Loucy (cell line): Measurements from ENCODE around the gene ADGRD1.

Experiments
- H2AFZ ChIP-seq: fragments of 200-600 bp; sonication (generic); 2 replicates; pipeline ENCODE4 v1.6.0; 2016; ENCODE audit warnings: antibody characterized with exemption, mild to moderate bottlenecking, low read length, moderate library complexity
- H3F3A ChIP-seq: fragments of 200-600 bp; 2 replicates; pipeline ENCODE4 v1.6.0; 2016; ENCODE audit warnings: antibody characterized with exemption, low read depth, mild to moderate bottlenecking
- H3K27me3 ChIP-seq: fragments of 200-600 bp; sonication (generic); 2 replicates; pipeline ENCODE4 v1.6.1; 2014; ENCODE audit warnings: low read length, mild to moderate bottlenecking; ENCODE audit not compliant: insufficient read depth, poor library complexity, severe bottlenecking
- H3K36me3 ChIP-seq: fragments of 200-600 bp; sonication (generic); 2 replicates; pipeline ENCODE4 v1.6.1; 2016; ENCODE audit warnings: low read length; ENCODE audit not compliant: insufficient read depth
- H3K4me1 ChIP-seq: fragments of 200-600 bp; sonication (generic); 2 replicates; pipeline ENCODE4 v1.5.1; 2014; ENCODE audit warnings: low read length, mild to moderate bottlenecking; ENCODE audit not compliant: insufficient read depth, poor library complexity, severe bottlenecking
- H3K4me2 ChIP-seq: fragments of 200-600 bp; sonication (generic); 2 replicates; pipeline ENCODE4 v1.6.0; 2014; ENCODE audit warnings: antibody characterized with exemption, low read length, low read depth, mild to moderate bottlenecking; ENCODE audit not compliant: poor library complexity, severe bottlenecking
- H3K4me3 ChIP-seq: fragments of 200-600 bp; sonication (generic); 2 replicates; pipeline ENCODE4 v1.5.1; 2014; ENCODE audit warnings: low read length, mild to moderate bottlenecking, mixed read lengths; ENCODE audit not compliant: poor library complexity, severe bottlenecking
- H3K79me2 ChIP-seq: fragments of 200-600 bp; sonication (generic); 2 replicates; pipeline ENCODE4 v1.6.1; 2014; ENCODE audit warnings: low read length; ENCODE audit not compliant: insufficient read depth
- H3K9ac ChIP-seq: fragments of 200-600 bp; sonication (generic); 2 replicates; pipeline ENCODE4 v1.6.0; 2014; ENCODE audit warnings: mild to moderate bottlenecking, low read depth, low read length, moderate library complexity; ENCODE audit not compliant: poor library complexity, severe bottlenecking
- H3K9me2 ChIP-seq: fragments of 200-600 bp; sonication (generic); replicated peaks from 2 replicates; pipeline ENCODE4 v1.6.1; 2016; ENCODE audit warnings: low read depth, low read length, mixed read lengths
- H3K9me3 ChIP-seq: fragments of 200-600 bp; sonication (generic); 2 replicates; pipeline ENCODE4 v1.6.1; 2014; ENCODE audit warnings: mild to moderate bottlenecking, antibody characterized with exemption, low read length, low read depth; ENCODE audit not compliant: insufficient read depth
- H4K20me1 ChIP-seq: fragments of 200-600 bp; sonication (generic); 2 replicates; pipeline ENCODE4 v1.6.0; 2014; ENCODE audit warnings: antibody characterized with exemption, low read length, mild to moderate bottlenecking; ENCODE audit not compliant: insufficient read depth, poor library complexity, severe bottlenecking
- EZH2phosphoT487 ChIP-seq: fragments of 200-600 bp; IDR thresholded peaks from 2 replicates; pipeline ENCODE4 v1.6.1; 2018; ENCODE audit warnings: antibody characterized with exemption, mild to moderate bottlenecking, moderate library complexity, borderline replicate concordance
- TF ChIP-seq, protein P1 (sequence below): fragments of 200-600 bp; sonication (generic); conservative IDR thresholded peaks from 2 replicates; pipeline ENCODE4 v1.5.1; 2014; ENCODE audit warnings: mild to moderate bottlenecking, antibody characterized with exemption, low read length

The ADGRD1 gene

DNA sequence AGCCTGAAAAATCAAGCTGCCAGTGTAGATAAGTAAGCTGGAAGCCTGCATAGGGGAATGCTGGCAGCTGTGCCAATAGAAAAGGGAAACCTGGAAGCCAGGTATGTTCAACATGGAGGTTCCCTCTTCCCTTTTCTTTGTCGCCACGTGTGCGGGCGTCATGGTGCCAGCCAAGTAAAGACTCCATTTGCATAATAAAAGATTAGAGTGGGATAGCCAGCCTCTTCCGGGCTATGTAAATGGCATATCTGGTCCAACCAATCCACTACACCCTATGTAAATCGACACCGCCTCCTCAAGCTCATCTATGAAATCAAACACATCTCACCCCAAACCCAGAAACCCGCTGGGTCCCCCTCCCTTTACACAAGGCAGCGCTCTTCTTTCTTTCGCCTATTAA lies 5.6 kb upstream of the ADGRD1 start:
- TF ChIP-seq, protein P1, sequence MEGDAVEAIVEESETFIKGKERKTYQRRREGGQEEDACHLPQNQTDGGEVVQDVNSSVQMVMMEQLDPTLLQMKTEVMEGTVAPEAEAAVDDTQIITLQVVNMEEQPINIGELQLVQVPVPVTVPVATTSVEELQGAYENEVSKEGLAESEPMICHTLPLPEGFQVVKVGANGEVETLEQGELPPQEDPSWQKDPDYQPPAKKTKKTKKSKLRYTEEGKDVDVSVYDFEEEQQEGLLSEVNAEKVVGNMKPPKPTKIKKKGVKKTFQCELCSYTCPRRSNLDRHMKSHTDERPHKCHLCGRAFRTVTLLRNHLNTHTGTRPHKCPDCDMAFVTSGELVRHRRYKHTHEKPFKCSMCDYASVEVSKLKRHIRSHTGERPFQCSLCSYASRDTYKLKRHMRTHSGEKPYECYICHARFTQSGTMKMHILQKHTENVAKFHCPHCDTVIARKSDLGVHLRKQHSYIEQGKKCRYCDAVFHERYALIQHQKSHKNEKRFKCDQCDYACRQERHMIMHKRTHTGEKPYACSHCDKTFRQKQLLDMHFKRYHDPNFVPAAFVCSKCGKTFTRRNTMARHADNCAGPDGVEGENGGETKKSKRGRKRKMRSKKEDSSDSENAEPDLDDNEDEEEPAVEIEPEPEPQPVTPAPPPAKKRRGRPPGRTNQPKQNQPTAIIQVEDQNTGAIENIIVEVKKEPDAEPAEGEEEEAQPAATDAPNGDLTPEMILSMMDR, result no peak
- TF ChIP-seq EZH2phosphoT487, result no peak
- no peak overlapping the region for H3K4me2 ChIP-seq
- H3F3A ChIP-seq, result no peaks in the 10 kb centered on the region

DNA sequence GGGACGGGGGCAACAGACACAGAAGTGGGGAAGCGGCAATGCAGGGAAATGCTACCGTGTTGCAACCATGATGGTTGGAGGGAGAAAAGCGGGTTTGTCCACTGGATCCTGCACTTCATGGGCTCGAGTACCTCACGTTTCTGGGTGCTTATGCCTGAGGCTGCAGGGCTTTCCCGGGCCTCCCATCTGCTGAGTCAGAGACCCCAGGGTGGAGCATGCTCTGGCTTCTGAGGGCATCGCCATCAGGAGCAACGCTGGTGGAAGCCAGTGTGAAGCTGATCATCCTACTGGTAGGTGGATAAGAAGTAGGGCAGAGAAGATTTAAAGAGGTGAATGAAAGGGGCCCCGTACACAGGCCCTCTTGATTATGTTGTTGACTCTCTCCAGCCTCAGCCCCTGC lies 5.0 kb upstream of the ADGRD1 start:
- no peaks in the 10 kb centered on the region for H3K9me2 ChIP-seq
- no peaks in the 10 kb centered on the region for H3F3A ChIP-seq
- H3K27me3 ChIP-seq, result no peaks in the 10 kb centered on the region
- H2AFZ ChIP-seq, result no peak overlapping the region
- H4K20me1 ChIP-seq, result no peaks in the 10 kb centered on the region
- H3K79me2 ChIP-seq, result no peaks in the 10 kb centered on the region
- H3K9ac ChIP-seq, result no peak overlapping the region
- H3K36me3 ChIP-seq, result no peaks in the 10 kb centered on the region
- TF ChIP-seq, protein P1, result no peak
- TF ChIP-seq EZH2phosphoT487, result no peak
- no peak overlapping the region for H3K4me3 ChIP-seq
- no peaks in the 10 kb centered on the region for H3K4me1 ChIP-seq
- H3K9me3 ChIP-seq, result peaks cover 8% of the 10 kb centered on the region; the same call in 1 of the 2 replicates
- H3K4me2 ChIP-seq, result no peak overlapping the region

More for the DNA sequence above, 5.6 kb upstream of the ADGRD1 start:
- Histone ChIP-seq H3K79me2 (no peaks in the 10 kb centered on the region), H3K9me2 (no peaks in the 10 kb centered on the region), H3K4me1 (no peaks in the 10 kb centered on the region), H3K36me3 (no peaks in the 10 kb centered on the region), H3K9ac (no peak overlapping the region), H4K20me1 (no peaks in the 10 kb centered on the region), H2AFZ (no peak overlapping the region), H3K4me3 (no peak overlapping the region), H3K27me3 (no peaks in the 10 kb centered on the region), H3K9me3 (peaks cover 8% of the 10 kb centered on the region; the same call in 1 of the 2 replicates)

DNA sequence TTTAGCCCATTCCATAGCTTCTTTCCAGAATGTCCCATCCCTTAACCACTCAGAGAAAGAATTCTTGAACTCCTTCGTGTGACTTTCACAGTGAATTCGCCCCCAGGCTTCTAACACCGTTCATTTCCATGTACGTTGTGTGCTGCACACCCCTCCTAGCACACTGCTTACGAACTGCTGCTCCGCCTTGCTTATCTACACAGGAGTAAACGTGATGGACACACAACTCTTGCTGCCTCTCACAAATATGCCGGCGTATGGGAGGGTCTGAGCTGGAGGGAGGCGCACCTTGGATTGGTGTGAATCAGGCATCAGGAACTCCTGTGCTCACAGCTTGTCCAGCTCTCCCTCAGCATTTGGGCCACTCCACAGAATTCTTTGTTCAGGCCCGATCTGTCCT lies 3.9 kb upstream of the ADGRD1 start:
- Histone ChIP-seq H3F3A (no peaks in the 10 kb centered on the region), H3K9me3 (peaks cover 8% of the 10 kb centered on the region; the same call in 1 of the 2 replicates), H3K27me3 (no peaks in the 10 kb centered on the region), H3K9ac (no peak overlapping the region), H3K79me2 (no peaks in the 10 kb centered on the region), H3K4me3 (no peak overlapping the region), H4K20me1 (no peaks in the 10 kb centered on the region), H3K9me2 (no peaks in the 10 kb centered on the region), H3K4me1 (no peaks in the 10 kb centered on the region), H3K36me3 (no peaks in the 10 kb centered on the region), H3K4me2 (no peak overlapping the region), H2AFZ (no peak overlapping the region)
- TF ChIP-seq EZH2phosphoT487, result no peak
- TF ChIP-seq, protein P1, result no peak
